ENCODE results near the gene FYCO1.

FYCO1 gene

DNA sequence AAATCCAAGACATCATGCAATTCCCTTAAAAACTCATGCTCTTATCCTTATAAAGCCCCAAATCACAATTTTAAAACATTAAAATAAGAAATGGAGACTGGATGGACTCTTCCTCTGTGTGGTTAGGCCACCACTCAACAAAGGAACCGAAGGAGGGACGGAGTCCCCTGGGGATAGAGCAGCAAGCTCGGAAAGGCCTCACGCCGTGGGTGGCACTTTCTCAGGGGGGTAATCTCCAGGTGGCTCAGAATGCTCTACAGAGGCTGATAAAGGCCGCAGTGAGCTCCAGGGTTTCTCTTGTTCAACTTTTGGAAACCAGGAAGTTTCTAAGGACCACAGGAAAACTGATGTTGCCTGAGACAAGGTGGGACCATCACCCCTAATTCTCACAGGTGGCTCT is 86.1 kb downstream of the FYCO1 start:
- DNase-seq, result no peak

DNA sequence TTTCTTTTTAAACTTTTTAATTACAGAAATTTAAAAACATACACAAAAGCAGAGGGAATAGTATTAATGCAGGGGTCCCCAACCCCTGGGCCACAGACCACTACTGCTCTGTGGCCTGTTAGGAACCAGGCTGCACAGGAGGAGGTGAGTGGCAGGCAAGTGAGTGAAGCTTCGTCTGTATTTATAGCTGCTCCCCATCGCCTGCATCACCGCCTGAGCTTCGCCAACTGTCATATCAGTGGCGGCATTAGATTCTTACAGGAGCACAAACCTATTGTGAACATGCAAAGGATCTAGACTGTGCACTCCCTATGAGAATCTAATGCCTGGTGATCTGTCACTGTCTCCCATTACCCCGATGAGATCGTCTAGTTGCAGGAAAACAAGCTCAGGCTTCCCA is 86.9 kb downstream of the FYCO1 start:
- no peak for DNase-seq

DNA sequence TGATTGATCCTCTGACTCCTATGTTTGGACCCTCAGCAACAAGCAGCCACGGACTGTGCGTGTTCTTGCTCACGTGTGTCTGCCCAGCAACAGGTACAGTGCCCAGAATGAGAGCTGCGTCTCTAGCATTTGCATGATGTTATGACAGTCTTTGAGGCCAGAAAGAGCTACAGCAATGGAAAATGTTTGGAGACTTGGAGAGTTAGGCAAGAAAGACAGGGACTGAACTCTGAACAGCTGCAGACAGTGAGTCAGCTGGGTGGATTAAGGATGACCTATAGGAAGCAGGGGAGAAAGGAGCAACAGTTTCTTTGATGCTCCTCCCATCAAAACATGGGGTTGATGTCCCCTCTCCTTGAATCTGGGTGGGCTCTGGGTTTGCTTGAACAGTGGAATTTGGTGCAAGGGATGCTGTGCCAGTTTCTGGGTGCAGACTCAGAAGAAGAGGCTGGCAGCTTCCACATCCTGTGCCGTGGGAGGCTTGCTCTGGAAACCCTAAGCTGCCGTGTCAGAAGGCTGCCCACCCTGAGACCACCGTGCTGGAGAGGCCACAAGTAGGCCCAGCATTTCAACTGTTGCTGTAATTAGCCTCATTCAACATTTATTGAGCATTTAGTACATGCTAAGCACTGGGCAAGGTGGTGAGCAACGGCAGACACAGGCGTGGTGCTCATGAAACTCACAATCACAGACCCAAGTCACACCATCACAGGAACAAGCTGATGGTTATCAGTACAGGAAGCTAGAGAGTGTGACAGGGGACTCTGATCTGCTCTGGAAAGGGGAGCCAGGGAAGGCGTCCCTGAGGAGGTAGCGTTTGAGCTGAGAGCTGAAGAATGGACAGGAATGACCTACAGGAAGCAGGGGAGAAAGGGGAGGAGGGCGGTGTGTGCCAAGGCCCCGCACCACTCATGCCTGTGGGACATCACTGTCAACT is 87.6 kb downstream of the FYCO1 start:
- no peak for DNase-seq

GRCh38 chr3:45906681-45907407 is 88.8 kb downstream of the FYCO1 start:
- DNase-seq, result no peak

GRCh38 chr3:45905755-45906154 is 89.9 kb downstream of the FYCO1 start:
- DNase-seq, result no peak

GRCh38 chr3:45904931-45905330 is 90.7 kb downstream of the FYCO1 start:
- DNase-seq, result no peak

- no peak for DNase-seq
Measured at GRCh38 chr3:45896956-45897355, 98.7 kb downstream of the FYCO1 start.

DNA sequence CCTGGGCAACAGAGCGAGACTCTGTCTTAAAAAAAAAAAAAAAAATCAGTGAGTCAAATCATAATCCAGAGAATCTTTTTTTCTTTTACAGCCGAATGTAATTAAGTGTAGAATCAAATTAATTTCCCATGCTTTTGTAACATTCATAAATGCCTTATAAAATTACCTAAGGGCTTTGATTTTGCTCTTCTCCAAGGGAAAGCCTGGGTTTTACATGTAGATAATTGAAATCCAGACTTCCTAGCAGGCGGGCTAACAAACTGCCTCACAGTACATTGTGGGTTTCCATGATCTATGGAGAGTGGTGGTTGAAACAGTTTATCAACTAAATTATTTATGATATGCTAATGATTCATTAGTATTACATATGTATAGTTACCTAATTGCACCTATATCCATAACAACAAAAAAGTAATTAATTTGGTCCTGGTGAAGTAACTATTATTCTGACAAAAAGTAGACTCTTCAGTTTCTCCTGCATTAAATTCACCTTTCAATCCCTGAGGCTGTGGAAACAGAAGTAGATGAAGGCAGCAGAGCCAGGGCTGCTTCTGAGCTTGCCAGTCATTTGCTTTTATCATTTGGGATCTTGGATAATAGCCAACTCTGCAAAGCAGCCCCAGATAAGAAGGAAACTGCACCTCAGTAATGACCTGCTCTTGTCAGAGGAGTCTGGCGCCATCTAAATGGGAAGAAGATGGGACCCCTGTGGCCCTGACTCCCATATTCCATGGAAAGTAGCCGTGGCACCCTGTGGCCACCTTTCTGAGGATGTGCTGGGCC is 99.7 kb downstream of the FYCO1 start:
- DNase-seq, result no peak

DNA sequence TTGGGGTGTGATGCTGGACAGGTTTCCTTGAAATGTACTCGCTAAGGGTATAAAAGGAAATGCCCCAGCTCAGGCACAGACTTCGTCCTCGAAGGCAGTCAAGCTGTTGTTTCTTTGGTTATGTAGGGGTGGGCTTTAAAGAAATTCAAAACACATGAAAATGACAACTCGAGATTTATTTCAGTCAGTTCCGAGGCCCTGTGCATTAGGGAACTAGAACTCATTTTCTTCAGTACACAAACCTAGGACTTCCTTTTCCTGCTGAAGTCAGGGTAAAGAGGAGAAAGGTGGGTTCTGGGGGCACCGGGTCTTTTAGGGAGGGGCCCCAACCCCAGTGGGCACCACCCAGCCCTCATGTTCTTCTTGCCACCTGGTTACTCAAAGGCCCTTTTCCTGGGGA is 101.6 kb downstream of the FYCO1 start:
- DNase-seq, result no peak

GRCh38 chr3:45892161-45892560 is 103.5 kb downstream of the FYCO1 start:
- no peak for DNase-seq

DNA sequence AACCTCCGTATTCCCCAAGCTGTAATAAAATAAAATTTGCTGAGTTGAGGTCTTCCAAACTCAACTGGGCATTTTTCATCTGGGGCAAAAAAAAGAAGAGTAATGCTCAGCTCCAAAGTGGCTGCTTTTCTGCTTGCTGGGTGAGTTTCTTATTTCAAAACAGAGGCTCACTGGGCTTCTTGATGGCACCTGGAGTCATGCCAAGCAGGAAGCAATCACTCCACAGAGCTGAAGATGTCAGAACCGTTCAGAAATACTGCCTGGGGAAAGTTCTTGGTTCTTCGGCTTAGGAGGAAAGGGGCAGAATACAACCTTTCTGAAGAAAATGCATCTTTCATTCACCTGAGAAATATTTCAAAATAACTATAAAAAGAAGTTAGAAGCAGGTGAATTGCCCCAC is 105.2 kb downstream of the FYCO1 start:
- peak; percentile 23 for DNase-seq

DNA sequence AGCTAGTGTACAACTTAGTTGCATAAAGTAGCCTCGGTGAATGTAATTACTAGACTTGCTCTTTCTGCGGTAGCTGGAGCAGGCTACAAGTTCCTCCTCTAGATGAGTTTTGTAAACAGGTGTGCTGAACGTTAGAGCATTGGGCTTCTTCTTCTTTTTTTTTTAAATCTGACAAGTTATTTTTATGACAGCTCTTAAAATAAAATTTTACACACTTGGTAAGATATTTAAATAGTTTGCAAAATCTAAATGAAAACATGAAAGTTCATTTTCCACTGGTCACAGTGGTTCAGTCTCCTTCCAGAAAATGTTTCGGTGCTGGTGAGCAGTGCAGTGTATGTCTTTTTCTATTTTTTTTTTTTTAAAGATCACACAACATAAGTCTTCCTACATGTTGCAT is 106.3 kb downstream of the FYCO1 start:
- no peak for DNase-seq

- no peak for DNase-seq
Measured at GRCh38 chr3:45887759-45888511, 107.7 kb downstream of the FYCO1 start.

GRCh38 chr3:45887285-45887684 is 108.3 kb downstream of the FYCO1 start:
- DNase-seq, result no peak

DNA sequence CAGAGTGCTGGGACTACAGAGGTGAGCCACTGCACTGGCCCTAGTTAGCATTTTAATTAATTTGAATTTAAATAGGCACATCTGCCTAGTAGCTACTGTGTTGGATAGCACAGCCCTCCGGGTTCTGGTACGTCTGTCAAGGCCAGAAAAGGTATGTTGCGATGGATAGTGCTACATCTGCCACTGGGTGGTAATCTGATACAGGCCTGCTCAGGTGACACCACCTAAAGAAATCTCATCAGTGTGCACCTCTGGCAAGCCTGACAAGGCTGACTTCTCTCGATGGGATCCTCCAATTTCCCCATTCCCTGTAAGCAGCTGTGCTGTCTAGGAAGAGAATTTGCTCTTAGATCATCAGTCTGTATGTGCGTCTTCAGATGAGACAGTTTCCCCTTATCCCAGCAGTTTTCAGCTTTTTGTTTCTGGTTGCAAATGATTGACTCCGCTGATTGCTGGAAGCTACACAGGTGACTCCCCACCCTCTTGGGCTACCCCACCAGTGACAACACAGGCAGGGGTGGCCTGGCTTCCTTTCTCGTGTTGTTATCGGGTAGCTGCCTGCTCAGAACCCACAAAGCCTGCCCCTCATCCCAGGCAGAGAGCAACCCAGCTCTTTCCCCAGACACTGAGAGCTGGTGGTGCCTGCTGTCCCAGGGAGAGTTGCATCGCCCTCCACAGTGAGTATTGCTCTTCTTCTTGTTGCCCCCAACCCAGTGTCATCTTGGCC is 109.5 kb downstream of the FYCO1 start, which contains the start of gene CCR9:
CCR9 (plus strand) TSS at position 565 of the 727 bp plus-strand sequence. CDS start 8,391 bp downstream, outside the sequence.
- no peak for DNase-seq

GRCh38 chr3:45884368-45885201 is 111.0 kb downstream of the FYCO1 start:
- peak; percentile 46 for DNase-seq

- peak; percentile 36 for DNase-seq
Measured at GRCh38 chr3:45881078-45882022, 114.3 kb downstream of the FYCO1 start.

GRCh38 chr3:45880725-45881077 is 114.9 kb downstream of the FYCO1 start:
- DNase-seq, result no peak

- DNase-seq, result no peak
Measured at GRCh38 chr3:45878124-45878523, 117.5 kb downstream of the FYCO1 start.

All from stimulated activated CD4-positive, alpha-beta T cell treated with anti-CD3 and anti-CD28 coated beads, Interleukin-15, amount 100 ng/mL, for 24 hours (primary cell).